Measurements from ENCODE around the gene UNC119.
"Not testable (repeated sequence)": the region's sequence is repeated elsewhere in the genome, so short reads cannot be mapped to it uniquely, and the experiment has no call there.

Gene UNC119

DNA sequence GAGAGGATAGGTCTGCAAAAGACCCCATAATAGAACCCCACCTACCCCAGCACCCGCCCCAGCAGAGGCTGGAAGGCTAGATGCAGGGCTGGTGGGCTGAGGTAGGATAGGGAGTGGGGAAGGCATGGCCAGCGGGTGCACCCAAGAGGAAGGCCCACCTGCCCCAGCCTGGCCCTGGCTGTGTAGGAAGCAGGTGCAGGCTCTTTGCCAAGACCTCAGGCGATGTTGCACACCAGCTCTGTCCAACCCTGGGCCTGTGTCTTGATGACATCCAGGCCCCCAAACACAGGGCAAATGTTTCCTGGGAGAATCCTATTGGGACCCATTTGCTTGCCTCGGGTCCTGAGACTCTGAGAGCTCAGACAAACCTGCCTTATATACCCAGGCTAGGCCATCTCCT, 12.2 kb downstream of the UNC119 start:
- no peak for DNase-seq

DNA sequence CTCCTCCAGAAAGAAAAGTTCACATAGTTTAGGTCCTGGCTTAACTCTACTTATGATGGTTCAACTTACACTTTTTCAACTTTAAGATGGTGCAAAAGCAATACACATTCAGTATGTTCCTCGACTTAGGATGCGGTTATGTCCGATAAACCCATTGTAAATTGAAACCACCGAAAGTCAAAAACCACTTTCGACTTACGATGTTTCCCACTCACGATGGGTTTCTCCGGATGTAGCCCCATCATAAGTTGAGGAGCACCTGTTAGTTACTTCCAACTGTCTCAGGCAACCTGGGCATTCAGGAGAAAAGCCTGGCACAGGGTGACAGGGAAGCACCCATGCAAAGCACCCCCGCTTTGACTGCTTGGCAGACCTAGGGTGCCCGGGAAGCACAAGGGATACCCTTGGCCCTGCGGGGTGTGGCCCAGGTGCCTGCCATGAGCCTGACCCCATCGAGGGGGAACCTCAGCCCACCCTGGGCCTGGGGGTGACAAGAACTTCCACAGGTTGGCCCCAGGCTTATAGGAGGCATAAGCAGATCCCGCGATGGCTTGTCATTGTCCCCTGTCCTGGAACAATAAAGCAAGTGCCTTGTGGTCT, 14.0 kb downstream of the UNC119 start:
- DNase-seq: no peak

DNA sequence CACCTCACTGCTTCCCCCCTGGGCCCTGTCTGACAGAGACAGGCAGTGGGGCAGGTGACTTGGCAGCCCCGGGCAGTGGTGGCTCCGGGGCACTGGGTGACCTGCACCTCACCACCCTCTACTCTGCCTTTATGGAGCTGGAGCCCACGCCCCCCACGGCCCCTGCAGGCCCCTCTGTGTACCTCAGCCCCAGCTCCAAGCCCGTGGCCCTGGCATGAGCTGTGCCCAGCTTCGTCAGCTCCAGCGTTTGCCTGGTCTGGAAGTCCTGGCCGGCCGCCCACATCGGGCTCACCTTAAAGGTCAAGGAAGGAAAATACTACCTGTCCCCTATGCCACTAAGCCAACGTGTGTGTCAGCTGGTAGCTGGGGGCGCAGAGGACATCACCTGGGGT, 15.2 kb downstream of the UNC119 start:
- no peak for DNase-seq

DNA sequence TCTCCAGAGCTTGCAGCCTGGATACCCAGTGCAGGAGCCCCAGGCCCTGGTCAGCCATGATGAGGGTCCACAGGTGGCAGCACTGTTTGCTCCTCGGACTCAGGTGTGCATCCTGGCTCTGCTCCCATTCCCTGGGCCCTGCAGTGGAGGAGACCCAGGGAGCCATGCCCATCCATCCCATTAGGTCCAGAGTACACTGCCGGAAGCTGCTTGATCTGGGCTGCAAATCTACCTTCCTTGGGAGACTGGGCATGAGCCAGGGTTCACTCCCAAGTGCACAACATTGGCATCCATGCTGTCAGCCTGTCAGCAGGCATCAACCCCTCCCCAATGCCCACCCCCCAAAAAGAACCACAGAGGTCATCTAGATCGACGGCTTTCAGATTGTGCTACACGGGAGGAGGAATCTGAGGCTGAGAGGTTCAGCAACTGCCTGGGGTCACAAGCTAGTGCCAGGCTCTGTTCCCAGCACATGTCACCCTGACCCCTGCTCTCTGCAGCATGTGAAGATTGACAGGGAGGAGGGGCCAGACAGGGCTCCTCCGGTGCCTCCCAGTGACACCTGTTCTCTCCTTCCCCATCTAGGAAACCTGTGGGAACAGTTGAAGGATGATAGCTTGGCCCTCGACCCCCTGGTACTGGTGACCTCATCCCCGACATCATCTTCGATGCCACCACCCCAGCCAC, 15.7 kb downstream of the UNC119 start:
- DNase-seq: no peak

DNA sequence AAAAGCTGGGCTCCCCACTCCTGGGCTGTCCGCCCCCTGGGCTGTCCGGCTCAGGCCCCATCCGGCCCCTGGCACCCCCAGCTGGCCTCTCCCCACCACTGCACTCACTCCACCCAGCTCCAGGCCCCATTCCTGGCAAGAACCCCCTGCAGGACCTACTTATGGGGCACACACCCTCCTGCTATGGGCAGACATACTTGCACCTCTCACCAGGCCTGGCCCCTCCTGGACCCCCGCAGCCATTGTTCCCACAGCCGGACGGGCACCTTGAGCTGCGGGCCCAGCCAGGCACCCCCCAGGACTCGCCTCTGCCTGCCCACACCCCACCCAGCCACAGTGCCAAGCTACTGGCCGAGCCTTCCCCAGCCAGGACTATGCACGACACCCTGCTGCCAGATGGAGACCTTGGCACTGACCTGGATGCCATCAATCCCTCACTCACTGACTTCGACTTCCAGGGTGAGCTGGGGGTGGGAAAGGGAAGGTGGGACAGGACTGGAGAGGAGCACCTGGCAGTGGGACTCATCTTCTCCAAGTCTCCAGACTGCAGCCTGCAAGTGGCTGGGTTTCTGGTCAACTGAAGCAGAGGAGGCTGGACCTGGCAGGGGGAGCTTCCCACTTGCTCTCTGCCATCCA, 17.6 kb downstream of the UNC119 start:
- no peak for DNase-seq

DNA sequence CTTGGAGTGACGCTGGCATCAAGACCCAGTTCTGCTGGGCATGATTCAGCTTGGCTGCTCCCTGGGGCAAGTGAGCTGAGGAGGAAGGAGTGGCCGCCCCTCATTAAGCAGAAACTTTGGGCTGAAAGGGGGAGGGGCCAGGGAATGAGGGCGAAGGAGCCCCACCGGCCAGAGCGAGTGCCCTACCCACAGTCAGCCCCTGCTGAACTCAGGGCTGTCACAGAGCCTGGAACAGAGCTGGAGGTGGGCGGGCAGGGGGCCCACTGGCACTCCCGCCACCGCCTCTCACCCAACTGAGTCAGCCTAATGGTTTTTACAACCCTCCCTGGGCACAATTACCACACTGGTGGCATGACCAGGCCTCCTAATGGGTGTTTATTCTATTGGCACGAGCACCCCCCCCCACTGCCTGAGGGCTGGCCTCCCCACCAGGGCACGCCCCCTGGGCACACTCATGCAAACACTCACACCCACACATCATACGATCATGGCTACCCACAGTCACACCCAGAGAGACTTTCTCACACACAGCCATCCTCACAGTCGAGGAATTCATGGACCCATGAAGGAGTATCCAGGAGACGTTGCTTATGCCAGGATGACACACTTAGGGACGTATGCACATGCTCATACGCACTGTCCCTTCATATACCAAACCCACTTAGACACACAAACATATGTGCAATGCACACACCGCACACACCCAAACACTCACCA, 19.2 kb downstream of the UNC119 start:
- DNase-seq: no peak

DNA sequence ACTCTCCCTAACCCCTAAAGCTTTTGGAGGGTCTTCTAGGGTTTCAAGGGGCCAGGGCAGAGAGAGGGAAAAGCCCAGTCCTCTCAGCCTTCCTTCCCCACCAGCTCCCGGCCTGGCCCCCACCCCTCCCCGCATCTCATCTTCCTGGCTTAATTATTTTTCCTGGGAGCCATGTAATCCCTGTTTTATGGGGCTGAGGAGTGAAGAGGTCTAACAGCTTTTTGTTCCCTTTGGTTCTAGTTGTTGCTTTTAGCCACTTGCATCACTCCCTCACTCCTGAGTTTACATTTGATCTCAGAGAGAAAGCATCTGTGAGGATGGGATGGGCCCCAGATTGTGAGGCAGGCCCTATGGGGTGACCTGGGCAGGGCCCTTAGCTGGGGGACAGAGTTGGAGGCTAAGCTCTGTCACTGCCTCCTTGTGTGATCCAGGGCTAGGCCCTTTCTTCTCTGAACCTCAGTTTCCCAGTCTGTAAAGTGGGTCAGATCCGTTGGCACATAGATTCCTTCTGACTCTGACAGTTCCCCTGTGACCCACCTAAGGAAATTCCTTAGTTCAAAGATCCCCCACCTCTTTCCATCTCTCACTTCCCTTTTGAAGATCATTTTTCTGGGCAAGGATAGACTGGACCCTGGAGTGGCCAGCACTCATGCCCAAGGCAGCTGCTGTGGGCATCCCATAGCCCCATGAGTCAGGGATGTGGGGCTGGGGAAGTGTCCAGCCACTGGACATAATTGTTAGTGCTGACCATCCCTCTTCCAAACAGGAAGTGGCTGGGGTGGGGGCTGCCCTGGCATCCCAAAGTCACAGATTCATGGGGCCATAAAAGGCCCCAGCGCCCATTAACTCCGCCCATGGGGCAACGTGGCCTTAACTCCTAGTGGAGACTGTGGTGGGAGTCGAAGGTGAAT, 20.1 kb downstream of the UNC119 start:
- no peak for DNase-seq

DNA sequence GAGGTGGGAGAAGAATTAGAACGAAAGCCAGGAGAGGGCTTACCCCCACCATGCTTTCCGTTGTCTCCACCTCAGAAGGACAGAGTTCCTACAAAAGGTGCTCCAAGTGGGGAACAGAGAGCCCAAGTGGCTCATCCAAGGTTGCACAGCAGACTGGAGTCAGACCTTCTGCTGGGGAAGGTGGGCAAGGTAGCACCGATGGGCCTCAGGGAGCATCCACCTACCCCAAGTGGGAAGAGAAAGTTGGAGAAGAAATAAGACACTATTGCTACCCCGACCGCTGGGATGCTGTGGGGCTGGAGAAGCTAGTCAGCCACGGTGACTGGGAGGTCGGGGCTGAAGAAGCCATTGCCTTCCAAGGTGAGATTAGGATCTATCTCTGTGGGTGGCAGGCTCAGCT, 21.5 kb downstream of the UNC119 start:
- no peak for DNase-seq

DNA sequence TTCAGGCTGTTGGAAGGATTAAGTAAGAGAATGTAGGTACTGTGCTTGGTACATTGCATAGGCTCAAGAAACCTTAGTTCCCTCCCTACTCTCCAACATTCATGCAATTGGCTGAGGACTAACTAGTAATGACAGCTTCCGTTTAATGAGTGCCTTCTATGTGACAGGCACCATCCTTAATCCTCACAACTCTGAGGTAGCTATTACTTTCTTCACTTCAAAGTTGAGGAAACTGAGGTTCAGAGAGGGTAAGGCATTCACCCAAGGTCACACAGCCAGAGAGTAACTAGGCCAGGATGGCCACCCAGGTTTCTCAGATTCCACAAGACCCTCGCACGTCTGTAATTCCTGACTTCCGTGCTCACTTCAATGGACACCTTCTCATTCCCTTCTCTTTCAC, 22.2 kb downstream of the UNC119 start:
- DNase-seq: no peak

DNA sequence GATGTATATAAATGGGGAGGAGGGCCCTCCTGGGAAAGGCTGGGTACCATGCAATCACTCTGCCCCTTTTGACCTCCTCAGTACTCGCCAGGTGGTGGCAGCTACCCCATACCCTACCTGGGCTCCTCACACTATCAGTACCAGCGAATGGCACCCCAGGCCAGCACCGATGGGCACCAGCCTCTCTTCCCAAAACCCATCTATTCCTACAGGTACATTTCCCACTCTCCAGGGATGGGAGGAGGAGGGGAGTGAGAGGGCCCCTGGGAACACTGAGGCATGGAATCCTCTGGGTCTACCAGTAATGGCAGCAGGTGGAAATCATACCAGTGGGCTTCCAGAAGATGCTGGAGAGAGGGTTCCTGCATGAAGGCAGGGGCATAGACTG, 23.4 kb downstream of the UNC119 start:
- DNase-seq: no peak

DNA sequence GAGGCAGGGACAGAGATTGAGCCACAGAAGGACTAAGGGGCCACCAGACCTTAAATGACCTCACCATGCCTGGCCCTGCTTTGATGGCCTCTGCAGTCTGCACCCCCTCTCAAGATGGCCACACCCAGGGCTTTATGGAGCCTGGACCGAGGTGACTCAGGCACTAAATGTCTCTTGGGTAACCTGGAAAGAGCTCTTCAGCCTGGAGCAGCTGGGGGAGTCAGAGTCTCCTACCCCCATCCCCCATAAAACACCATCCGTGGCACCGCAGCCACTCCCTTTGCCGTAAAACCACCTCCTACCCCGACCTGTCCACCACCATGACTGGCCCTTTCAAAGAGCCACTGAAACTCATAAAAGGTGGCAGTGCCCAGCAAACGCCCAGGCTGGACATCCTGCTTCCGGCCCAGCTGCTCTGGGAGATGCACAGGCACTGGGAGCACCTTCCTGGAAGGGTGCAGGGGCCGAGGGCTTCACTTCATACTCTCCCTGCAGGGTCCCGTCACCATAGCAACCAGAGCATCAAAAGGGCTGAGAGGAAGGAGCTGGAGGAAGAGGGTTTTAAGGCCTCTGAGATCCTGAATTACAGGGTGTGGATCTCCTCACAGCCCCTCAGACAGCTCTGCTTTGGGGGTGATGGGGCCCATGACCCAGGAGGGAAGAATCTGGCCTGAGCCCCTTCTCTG, 24.0 kb downstream of the UNC119 start:
- no peak for DNase-seq

DNA sequence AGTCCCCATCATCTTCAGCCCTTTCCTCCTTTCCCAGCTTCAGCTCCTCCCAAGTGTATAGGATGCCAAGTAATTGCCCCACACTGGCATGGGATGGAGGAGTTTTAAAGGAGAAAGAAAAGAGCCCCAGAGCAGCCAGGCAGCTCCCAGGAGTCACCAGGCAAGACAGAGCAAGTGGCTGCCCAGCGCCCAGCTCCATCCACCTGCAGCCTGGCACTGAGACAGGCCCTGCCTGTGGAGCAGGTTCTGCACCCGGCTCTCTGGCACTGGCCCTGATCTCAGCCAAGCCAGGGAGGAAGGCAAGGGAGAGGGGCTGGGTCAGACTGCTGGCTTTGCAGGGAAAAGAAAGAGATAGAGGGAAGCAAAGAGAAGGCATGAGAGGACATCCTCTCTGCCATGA, 24.6 kb downstream of the UNC119 start:
- no peak for DNase-seq

DNA sequence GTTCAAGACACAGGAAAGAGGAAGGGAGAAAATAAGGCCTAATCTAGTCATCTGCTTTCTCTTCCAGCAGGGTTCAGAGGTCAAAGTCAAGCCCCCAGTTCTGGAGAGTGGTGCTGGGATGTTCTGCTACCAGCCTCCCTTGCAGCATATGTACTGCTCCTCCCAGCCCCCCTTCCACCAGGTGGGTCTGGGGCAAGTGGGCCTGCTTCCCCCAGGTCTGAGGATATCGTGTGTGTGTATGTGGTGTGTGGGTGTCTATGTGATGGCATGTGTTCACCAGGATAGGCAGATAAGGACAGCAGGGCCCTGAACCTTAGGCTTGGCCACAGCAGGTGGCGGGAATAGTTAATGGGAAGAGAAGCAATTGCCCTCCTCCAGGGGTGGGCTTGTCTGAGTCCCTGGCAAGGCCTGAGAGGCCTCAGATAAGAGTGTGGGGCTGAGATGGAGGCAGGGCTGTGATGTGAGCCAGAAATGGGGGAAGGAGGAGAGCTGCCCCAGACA, 25.2 kb downstream of the UNC119 start:
- DNase-seq: no peak

DNA sequence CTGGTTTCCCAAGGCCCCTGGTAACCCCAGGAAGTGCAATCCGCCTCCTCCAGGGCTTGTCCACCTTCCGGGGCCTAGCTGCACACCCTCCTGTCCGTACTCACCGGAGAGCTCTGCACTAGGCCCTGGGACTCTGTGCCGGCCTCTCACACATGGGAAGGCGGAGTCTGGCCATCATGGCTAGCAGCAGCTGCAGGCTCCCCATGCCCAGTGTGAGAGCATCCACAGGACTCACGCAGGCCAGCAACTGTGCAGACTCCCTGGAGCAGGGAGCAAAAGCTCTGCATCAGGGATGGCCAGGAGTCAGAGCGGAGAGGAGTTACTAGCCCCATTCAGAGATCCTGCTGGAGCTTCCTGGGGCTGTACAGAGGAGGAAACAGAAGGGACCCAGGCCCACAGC, 26.0 kb downstream of the UNC119 start:
- DNase-seq: no peak

DNA sequence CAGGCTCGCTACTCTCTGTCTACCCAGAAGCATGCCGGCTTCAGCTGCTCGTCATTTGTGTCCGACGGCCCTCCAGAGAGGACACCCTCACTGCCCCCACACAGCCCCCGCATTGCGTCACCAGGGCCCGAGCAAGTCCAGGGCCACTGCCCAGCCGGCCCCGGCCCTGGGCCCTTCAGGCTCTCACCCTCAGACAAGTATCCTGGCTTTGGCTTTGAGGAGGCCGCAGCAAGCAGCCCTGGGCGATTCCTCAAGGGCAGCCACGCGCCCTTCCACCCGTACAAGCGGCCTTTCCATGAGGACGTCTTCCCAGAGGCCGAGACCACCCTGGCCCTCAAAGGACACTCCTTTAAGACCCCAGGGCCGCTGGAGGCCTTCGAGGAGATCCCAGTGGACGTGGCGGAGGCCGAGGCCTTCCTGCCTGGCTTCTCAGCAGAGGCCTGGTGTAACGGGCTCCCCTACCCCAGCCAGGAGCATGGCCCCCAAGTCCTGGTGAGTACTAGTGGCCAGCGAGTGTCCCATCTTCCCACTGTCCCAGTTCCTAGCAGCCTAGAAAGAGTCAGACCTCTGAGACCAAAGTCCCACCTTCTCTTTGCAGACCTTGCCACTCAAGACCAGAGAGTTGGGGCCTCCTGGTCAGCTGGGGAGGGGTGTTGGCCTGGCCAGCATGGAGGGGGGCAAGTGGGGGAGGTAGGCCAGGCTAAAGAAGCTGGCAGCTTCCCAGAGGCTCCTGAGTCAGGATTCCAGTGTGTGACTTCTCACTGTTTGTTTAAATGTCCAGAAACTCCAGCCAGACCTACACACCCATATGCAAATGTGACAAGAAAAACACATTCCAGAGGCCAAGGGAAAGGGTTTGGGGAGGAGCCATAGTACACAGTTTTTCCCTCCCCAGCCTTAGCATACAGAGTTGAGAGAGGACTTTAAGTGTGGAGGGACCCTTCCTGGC, 27.7 kb downstream of the UNC119 start:
- no peak for DNase-seq

DNA sequence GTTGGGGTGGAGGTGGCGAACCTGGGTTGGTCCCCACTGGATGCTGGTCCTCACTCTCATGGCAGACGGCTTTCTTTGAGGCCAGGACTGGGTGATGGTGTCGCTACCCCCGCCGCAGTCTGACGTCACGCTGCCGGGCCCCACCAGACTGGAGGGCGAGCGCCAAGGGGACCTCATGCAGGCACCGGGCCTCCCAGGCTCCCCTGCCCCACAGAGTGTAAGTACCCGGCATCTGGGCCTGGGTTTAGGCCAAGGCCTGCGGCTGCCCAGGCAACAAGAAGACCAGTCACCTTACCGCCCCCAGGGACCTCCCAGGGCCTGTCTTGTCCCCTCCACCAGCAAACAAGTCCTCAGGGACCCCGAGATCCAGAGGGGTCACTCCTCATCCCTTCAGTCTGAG, 28.5 kb downstream of the UNC119 start:
- no peak for DNase-seq

DNA sequence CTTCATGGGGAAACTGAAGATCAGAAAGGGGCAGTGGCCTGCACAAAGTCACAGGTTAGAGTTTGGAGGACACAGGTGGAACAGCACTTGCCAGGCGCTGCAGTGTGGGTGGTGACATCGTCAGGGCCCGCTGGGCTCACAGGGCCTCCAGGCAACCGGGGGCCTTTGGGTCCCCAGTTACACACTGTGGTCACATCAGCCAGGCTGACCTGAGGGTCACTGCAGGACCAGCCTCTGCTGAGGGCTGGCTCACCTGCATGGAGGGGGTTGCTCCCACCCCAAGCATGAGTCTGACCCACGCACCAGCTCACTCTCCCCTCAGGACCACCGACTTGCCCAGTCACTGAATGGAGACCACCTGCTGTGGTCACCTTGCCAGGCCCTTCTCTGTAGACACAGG, 29.2 kb downstream of the UNC119 start:
- no peak for DNase-seq

DNA sequence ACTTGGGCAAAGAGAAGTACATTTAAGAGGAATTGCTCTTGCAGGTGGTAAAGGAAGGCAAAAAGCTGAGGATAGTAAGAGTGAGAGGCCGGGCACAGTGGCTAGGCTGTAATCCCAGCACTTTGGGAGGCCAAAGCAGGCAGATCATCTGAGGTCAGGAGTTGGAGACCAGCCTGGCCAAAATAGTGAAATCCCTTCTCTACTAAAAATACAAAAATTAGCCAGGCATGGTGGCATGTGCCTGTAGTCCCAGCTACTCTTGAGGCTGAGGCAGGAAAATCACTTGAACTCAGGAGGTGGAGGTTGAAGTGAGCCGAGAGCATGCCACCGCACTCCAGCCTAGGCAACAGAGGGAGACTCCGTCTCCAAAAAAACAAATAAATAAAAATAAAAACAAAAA, 30.1 kb downstream of the UNC119 start:
- DNase-seq: not testable (repeated sequence)

DNA sequence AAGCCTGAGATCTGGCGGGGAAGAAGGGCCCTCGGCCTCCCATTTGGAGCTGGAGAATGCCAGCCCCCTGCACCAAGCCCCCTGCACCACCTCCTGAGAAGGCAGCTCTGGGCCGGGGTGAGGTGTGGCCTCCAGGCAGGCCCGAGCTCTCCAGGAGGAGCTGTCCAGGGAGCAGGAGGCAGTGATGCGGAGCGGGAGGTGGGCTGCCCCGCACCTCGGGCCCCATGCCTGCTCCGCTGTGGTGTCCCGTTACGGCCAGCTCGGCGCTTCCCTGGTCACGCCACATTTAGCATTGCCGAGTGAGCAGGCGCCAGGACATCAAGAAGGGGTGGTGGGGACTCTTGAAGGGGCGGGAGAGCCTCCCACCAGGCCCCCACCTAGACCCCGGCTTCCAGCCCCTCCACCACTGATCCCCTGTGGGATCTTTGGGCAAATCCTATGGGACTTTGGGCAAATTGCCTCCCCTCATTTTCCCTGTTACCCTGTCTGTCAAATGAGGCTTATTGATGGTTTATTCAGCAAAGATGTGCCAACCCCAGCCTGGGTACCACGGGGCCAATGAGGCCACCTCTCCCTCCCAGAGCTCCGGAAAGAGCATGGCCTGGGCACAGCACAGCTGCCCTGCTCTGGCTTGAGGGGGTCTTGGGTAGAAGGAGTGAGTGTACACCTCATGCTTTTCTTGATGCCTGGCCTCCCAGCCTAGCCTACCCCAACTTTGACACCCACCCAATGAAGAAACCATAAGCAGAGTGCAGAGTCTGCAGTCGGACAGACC, 30.9 kb downstream of the UNC119 start:
- no peak for DNase-seq

DNA sequence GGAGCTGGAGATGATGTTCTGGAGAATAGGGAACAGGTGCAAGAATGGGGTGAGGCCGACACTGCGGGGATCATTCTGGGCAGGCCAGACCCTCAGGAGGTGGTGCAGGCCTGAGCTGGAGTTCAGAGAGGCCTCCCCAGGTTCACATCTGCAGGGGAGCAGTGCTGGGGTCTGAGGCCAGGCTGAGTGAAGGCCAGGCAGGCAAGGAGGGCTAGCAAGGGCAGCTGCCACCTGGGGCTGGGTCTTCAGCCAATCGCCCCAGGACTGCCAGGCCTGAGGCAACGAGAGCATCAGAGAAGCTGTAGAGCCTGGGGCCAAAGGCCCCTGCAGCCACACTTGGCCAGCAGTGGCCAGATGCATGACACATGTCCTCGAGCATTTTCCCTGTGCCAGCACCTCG, 31.7 kb downstream of the UNC119 start:
- no peak for DNase-seq
